Astrocyte of the spinal cord (primary cell): ENCODE measurements around the gene DDX17.

Experiments
- DNase-seq: peaks from one replicate; pipeline ENCODE4 v3.0.0; 2011; ENCODE audit warnings: low read depth, low spot score
- H3K4me3 ChIP-seq: 2 replicates; pipeline ENCODE4 v1.5.1; 2011; ENCODE audit warnings: low read depth, mild to moderate bottlenecking, low read length, moderate library complexity
- CTCF ChIP-seq: IDR thresholded peaks from 2 replicates; pipeline ENCODE4 v1.5.1; 2012; ENCODE audit warnings: low read depth, mild to moderate bottlenecking, low read length, inconsistent platforms
- in situ Hi-C: cut with HindIII; loops from 2 replicates; pipeline ENCODE4 v1.10.0; 2017; ENCODE audit warnings: low sequenced_read_pairs

Gene DDX17

DNA sequence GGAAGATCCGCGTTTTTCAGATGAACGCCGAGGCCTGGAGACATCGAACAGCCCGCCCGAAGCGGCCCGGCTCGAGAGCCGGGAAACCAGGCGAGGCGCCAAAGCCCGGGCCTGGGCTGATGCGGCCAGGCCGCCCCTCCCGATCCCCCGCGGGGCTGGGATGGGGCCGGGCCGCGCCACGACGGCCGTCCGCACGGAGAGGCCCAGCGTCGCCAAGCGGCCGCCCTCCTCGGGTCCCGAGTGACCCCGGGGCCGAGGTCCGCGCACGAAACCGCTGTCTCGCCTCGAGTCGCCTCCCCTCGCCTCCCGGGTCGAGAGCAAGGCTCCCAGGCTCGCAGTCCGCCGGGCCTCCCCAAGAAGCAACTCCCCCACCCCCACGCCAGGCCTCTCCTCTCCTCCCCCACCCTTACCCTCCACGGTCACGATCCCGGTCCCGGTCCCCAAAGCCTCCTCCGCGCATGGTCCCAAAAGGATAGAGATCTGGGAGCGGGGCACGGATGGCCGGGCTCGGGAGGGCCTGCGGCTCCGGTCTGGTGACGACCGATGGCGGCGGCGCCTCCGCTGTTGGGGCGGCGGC lies 482 bp downstream of the DDX17 start:
- no peak for TF ChIP-seq CTCF
- peak; percentile 69 for DNase-seq
- in situ Hi-C loops: no loop called here
- H3K4me3 ChIP-seq: peak overlapping the region; percentile 85

GRCh38 chr22:38504731-38505540 lies 1.2 kb downstream of the DDX17 start:
- in situ Hi-C loops: no loop called here
- H3K4me3 ChIP-seq: peak overlapping the region; percentile 85
- no peak for TF ChIP-seq CTCF
- no peak for DNase-seq

GRCh38 chr22:38503021-38503420 lies 3.1 kb downstream of the DDX17 start:
- DNase-seq: no peak
- H3K4me3 ChIP-seq: peak overlapping the region; percentile 85
- in situ Hi-C loops: no loop called here
- no peak for TF ChIP-seq CTCF

- TF ChIP-seq CTCF: no peak
- in situ Hi-C loops: no loop called here
- H3K4me3 ChIP-seq: no peak overlapping the region
- no peak for DNase-seq
These were observed 4.1 kb downstream of the DDX17 start for GRCh38 chr22:38501797-38502672.

GRCh38 chr22:38497869-38498268 lies 8.2 kb downstream of the DDX17 start:
- TF ChIP-seq CTCF: no peak
- in situ Hi-C loops: no loop called here
- no peak overlapping the region for H3K4me3 ChIP-seq
- no peak for DNase-seq

- H3K4me3 ChIP-seq: no peak overlapping the region
- in situ Hi-C loops: no loop called here
- TF ChIP-seq CTCF: peak; percentile 7
- no peak for DNase-seq
These were observed 11.2 kb downstream of the DDX17 start for GRCh38 chr22:38494939-38495338.
